Measurements from ENCODE around the gene ARCN1. TPM values are rescaled to one million over a fixed set of nuclear protein-coding genes. Genes with fewer than 3 reads are reported as not detected.

Gene ARCN1
- polyA plus RNA-seq, 2 donors, result 44.7 to 58.0 TPM

GRCh38 chr11:118618115-118618990, 46.1 kb downstream of the ARCN1 start:
- no peak overlapping the region for H3K4me3 ChIP-seq (ENCODE audit: low read depth in 1 of 2, low read length in 2 of 2)
- H3K4me1 ChIP-seq (ENCODE audit: control insufficient read depth in 2 of 2, insufficient read depth in 2 of 2, low read length in 1 of 2), result peaks cover 2 to 24% of the 10 kb centered on the region in 2 donors
- H3K36me3 ChIP-seq (ENCODE audit: control insufficient read depth in 2 of 2, insufficient read depth in 2 of 2, low read length in 1 of 2), result peaks cover 2 to 3% of the 10 kb centered on the region in 2 donors
- H3K9me3 ChIP-seq (ENCODE audit: control insufficient read depth in 2 of 2, insufficient read depth in 1 of 2, low read depth in 1 of 2, low read length in 1 of 2), result no peaks in the 10 kb centered on the region
- 41 to 54% methylated on average over 11 of the region's 11 CpGs for WGBS, 2 donors
- H3K27ac ChIP-seq (ENCODE audit: low read depth in 2 of 2, low read length in 1 of 2), result peak overlapping the region; percentile 32 to 50
- H3K27me3 ChIP-seq (ENCODE audit: control insufficient read depth in 1 of 2, insufficient read depth in 2 of 2, low read length in 2 of 2), result no peaks in the 10 kb centered on the region

DNA sequence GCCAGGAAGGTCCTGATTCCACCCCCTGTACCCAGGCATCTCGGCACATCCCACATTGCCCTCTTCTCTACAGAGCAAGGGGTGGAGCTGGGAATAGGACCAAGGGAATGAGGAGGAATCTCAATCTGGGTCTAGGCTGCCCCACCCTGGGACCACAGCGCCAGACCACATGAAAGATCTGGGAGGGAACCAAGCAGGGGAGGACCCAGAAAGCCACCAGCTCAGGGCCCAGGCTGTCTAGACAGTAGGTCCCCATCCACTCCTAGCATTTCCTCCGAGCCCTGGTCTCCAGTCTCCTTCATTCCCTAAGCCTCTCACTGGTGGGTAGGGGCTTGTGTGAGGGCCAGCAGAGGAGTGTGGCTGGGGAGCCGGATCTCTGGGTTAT, 46.8 kb downstream of the ARCN1 start:
- peaks cover 2 to 3% of the 10 kb centered on the region in 2 donors for H3K36me3 ChIP-seq (ENCODE audit: control insufficient read depth in 2 of 2, insufficient read depth in 2 of 2, low read length in 1 of 2)
- H3K27ac ChIP-seq (ENCODE audit: low read depth in 2 of 2, low read length in 1 of 2), result peak overlapping the region; percentile 32 to 42
- H3K4me3 ChIP-seq (ENCODE audit: low read depth in 1 of 2, low read length in 2 of 2), result no peak overlapping the region
- no peaks in the 10 kb centered on the region for H3K9me3 ChIP-seq (ENCODE audit: control insufficient read depth in 2 of 2, insufficient read depth in 1 of 2, low read depth in 1 of 2, low read length in 1 of 2)
- H3K27me3 ChIP-seq (ENCODE audit: control insufficient read depth in 1 of 2, insufficient read depth in 2 of 2, low read length in 2 of 2), result no peaks in the 10 kb centered on the region
- 36 to 44% methylated on average over 4 of the region's 4 CpGs for WGBS, 2 donors
- H3K4me1 ChIP-seq (ENCODE audit: control insufficient read depth in 2 of 2, insufficient read depth in 2 of 2, low read length in 1 of 2), result peaks cover 2 to 24% of the 10 kb centered on the region in 2 donors

DNA sequence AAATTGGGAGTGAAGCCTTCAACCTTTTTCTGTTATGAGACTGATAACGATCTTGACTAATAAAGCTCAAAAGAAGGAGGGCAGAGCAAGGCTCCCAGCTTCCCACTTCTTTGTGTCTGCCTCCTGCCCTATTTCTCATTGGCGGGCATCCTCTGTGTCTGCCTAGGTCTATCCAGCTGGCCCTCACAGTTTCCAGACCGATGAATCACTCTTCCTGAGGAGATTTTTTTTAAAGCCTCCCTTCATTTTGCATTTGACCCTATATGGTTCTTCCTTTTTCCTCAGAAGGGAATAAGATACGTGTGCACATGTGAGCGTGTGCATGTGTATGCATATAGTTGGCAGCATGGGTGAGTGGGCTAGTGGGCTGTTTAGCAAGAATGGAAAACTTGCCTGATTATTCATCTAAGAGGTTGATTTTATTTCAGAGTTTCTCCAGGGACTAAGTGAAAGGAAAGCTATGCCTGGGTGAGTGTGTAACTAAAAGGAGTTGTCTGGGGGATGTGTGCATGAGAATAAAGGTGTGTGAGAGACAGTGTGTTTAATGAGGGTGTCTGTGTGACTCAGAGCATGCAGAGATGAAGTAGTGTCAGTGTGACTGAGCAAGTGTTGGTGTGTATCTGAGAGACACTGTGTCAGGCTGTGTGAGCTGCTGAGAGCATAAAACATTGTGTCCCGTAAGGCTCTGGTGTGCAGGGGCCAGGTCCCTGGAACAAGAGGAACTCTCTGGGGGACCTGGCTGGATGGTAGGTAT, 47.4 kb downstream of the ARCN1 start:
- no peak overlapping the region for H3K4me3 ChIP-seq (ENCODE audit: low read depth in 1 of 2, low read length in 2 of 2)
- peaks cover 2 to 24% of the 10 kb centered on the region in 2 donors for H3K4me1 ChIP-seq (ENCODE audit: control insufficient read depth in 2 of 2, insufficient read depth in 2 of 2, low read length in 1 of 2)
- 27 to 46% methylated on average over 6 of the region's 6 CpGs for WGBS, 2 donors
- H3K27me3 ChIP-seq (ENCODE audit: control insufficient read depth in 1 of 2, insufficient read depth in 2 of 2, low read length in 2 of 2), result no peaks in the 10 kb centered on the region
- peak overlapping the region; percentile 32 to 63 for H3K27ac ChIP-seq (ENCODE audit: low read depth in 2 of 2, low read length in 1 of 2)
- H3K9me3 ChIP-seq (ENCODE audit: control insufficient read depth in 2 of 2, insufficient read depth in 1 of 2, low read depth in 1 of 2, low read length in 1 of 2), result no peaks in the 10 kb centered on the region
- H3K36me3 ChIP-seq (ENCODE audit: control insufficient read depth in 2 of 2, insufficient read depth in 2 of 2, low read length in 1 of 2), result peaks cover 2 to 3% of the 10 kb centered on the region in 2 donors

DNA sequence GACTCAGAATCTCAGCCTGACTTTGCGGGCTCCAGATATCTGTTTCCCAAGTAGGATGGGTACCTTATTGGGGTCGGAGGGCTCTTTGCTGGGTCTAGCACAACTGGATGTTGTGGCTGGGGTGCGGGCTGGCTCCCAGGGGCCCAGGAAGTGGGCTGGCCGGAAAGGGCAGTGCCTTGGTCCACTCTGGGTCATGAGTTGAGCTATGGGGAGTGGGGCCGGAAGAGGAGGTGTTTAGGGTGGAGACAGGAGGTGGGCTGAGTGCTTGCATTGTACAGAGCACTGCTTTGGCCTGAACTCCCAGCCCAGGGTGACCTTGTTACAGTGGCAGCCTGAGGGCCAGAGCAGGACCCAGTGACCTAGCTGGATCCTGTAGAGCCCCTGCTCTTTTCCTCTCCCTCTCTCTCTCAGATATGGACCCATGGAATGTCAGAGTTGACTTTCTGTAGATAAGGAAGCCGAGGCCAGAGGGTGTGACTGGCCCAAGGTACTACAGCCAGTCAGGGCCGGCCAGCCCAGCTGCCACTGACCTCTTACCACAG, 48.4 kb downstream of the ARCN1 start:
- peak overlapping the region; percentile 68 to 82 for H3K27ac ChIP-seq (ENCODE audit: low read depth in 2 of 2, low read length in 1 of 2)
- H3K4me1 ChIP-seq (ENCODE audit: control insufficient read depth in 2 of 2, insufficient read depth in 2 of 2, low read length in 1 of 2), result peaks cover 7 to 30% of the 10 kb centered on the region in 2 donors
- peaks cover 2 to 3% of the 10 kb centered on the region in 2 donors for H3K36me3 ChIP-seq (ENCODE audit: control insufficient read depth in 2 of 2, insufficient read depth in 2 of 2, low read length in 1 of 2)
- no peak overlapping the region for H3K4me3 ChIP-seq (ENCODE audit: low read depth in 1 of 2, low read length in 2 of 2)
- no peaks in the 10 kb centered on the region for H3K27me3 ChIP-seq (ENCODE audit: control insufficient read depth in 1 of 2, insufficient read depth in 2 of 2, low read length in 2 of 2)
- 55 to 56% methylated on average over 7 of the region's 7 CpGs for WGBS, 2 donors
- H3K9me3 ChIP-seq (ENCODE audit: control insufficient read depth in 2 of 2, insufficient read depth in 1 of 2, low read depth in 1 of 2, low read length in 1 of 2), result no peaks in the 10 kb centered on the region

- H3K36me3 ChIP-seq (ENCODE audit: control insufficient read depth in 2 of 2, insufficient read depth in 2 of 2, low read length in 1 of 2), result peaks cover 0 to under 1% of the 10 kb centered on the region in 2 donors
- peak overlapping the region; percentile 39 to 44 for H3K4me3 ChIP-seq (ENCODE audit: low read depth in 1 of 2, low read length in 2 of 2)
- H3K9me3 ChIP-seq (ENCODE audit: control insufficient read depth in 2 of 2, insufficient read depth in 1 of 2, low read depth in 1 of 2, low read length in 1 of 2), result no peaks in the 10 kb centered on the region
- peak overlapping the region; percentile 69 to 82 for H3K27ac ChIP-seq (ENCODE audit: low read depth in 2 of 2, low read length in 1 of 2)
- no peaks in the 10 kb centered on the region for H3K27me3 ChIP-seq (ENCODE audit: control insufficient read depth in 1 of 2, insufficient read depth in 2 of 2, low read length in 2 of 2)
- H3K4me1 ChIP-seq (ENCODE audit: control insufficient read depth in 2 of 2, insufficient read depth in 2 of 2, low read length in 1 of 2), result peaks cover 7 to 30% of the 10 kb centered on the region in 2 donors
- whole genome bisulfite sequencing, 2 donors, result 3 to 6% methylated on average over 38 of the region's 38 CpGs
Measured at GRCh38 chr11:118621071-118621783, 49.0 kb downstream of the ARCN1 start.

DNA sequence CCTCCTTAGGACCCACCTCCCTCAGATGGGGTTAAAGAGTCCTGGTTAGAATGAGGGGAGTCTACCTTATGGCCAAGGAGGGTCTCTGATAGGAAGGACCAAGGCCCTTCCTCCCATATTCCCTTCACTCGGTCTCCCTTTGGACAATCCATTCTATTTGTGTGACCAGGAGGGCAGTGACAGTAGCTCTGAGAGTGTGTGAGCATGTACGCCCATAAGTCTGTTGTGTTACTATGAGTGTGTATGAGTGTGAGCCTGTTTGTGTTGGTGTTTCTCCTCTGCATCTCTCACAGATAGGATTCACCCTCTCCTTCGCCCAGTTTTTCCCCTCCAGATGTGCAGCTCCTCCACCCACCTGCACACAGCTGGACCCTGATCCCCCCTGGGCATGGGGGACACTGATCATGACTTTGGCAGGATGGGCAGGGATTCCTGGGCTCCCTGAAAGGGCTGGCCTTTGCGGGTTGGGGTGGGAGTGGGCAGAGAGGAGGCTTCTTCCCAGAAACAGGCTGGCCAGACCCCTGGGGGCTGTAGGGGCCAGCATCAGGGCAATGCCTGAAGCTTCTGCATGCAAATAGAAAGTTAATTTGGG, 49.7 kb downstream of the ARCN1 start:
- Histone ChIP-seq H3K36me3 (ENCODE audit: control insufficient read depth in 2 of 2, insufficient read depth in 2 of 2, low read length in 1 of 2) (no peaks in the 10 kb centered on the region), H3K27ac (ENCODE audit: low read depth in 2 of 2, low read length in 1 of 2) (peak overlapping the region; percentile 69 to 76), H3K27me3 (ENCODE audit: control insufficient read depth in 1 of 2, insufficient read depth in 2 of 2, low read length in 2 of 2) (no peaks in the 10 kb centered on the region), H3K9me3 (ENCODE audit: control insufficient read depth in 2 of 2, insufficient read depth in 1 of 2, low read depth in 1 of 2, low read length in 1 of 2) (no peaks in the 10 kb centered on the region), H3K4me3 (ENCODE audit: low read depth in 1 of 2, low read length in 2 of 2) (peak overlapping the region; percentile 39 to 44), H3K4me1 (ENCODE audit: control insufficient read depth in 2 of 2, insufficient read depth in 2 of 2, low read length in 1 of 2) (peaks cover 7 to 30% of the 10 kb centered on the region in 2 donors)
- 32 to 51% methylated on average over 4 of the region's 4 CpGs for WGBS, 2 donors

DNA sequence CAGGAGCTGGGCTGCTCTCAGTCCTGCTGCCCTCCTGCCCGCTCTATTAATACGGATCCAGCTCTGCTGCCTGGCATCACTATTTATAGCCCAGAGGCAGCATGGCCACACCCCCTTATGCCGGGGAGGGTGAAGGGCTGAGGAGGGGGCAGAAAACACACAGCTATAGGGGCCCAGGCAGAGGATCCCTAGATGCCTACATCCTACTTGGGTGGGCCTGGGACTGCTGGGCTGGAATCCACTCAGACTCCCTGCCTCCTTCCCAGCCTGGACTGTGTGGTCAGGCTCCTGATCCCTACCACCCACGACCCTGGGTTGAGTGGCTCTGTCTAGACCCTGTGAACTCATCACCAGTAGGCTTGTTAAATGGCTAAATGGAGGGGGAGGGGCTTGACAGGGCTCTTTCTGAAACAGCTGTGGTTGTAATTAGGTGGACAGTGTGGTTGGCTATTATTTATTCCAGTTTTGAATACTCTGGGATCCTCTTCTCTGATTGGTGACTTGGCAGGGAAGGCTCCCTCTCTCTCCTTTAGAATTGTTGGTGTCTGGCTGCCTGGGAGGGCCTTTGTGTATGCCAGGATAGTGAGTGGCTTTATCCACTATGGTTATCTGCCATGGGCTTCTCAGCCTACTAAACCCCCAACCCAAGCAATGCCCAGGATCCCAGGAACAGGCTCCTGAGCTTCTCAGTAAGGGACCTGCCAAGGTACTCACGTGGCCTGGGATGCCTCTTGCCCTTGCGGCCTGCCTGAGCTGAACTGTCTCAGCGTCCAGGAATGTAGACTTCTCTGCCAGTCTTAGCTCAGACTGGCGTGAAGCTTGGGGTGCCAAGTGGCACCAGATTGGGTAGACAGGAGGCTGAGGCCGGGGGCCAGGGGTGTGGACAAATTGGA, 50.4 kb downstream of the ARCN1 start:
- Histone ChIP-seq H3K4me1 (ENCODE audit: control insufficient read depth in 2 of 2, insufficient read depth in 2 of 2, low read length in 1 of 2) (peaks cover 7 to 30% of the 10 kb centered on the region in 2 donors), H3K27me3 (ENCODE audit: control insufficient read depth in 1 of 2, insufficient read depth in 2 of 2, low read length in 2 of 2) (no peaks in the 10 kb centered on the region), H3K36me3 (ENCODE audit: control insufficient read depth in 2 of 2, insufficient read depth in 2 of 2, low read length in 1 of 2) (peaks cover 3 to 4% of the 10 kb centered on the region in 2 donors), H3K4me3 (ENCODE audit: low read depth in 1 of 2, low read length in 2 of 2) (no peak overlapping the region), H3K27ac (ENCODE audit: low read depth in 2 of 2, low read length in 1 of 2) (peak overlapping the region; percentile 69 to 79), H3K9me3 (ENCODE audit: control insufficient read depth in 2 of 2, insufficient read depth in 1 of 2, low read depth in 1 of 2, low read length in 1 of 2) (no peaks in the 10 kb centered on the region)
- WGBS, 2 donors, result 32 to 42% methylated on average over 9 of the region's 9 CpGs

GRCh38 chr11:118623269-118623655, 51.1 kb downstream of the ARCN1 start:
- Histone ChIP-seq H3K36me3 (ENCODE audit: control insufficient read depth in 2 of 2, insufficient read depth in 2 of 2, low read length in 1 of 2) (peaks cover 3 to 9% of the 10 kb centered on the region in 2 donors), H3K4me3 (ENCODE audit: low read depth in 1 of 2, low read length in 2 of 2) (no peak overlapping the region), H3K4me1 (ENCODE audit: control insufficient read depth in 2 of 2, insufficient read depth in 2 of 2, low read length in 1 of 2) (peaks cover 7 to 30% of the 10 kb centered on the region in 2 donors), H3K9me3 (ENCODE audit: control insufficient read depth in 2 of 2, insufficient read depth in 1 of 2, low read depth in 1 of 2, low read length in 1 of 2) (no peaks in the 10 kb centered on the region), H3K27me3 (ENCODE audit: control insufficient read depth in 1 of 2, insufficient read depth in 2 of 2, low read length in 2 of 2) (no peaks in the 10 kb centered on the region), H3K27ac (ENCODE audit: low read depth in 2 of 2, low read length in 1 of 2) (peak overlapping the region; percentile 52 to 79)
- WGBS, 2 donors, result 34 to 43% methylated on average over 4 of the region's 4 CpGs

Measured in esophagus (tissue), 2 donors.